Karpas-422 (cell line): ENCODE measurements around the gene AFF4. TPM values are rescaled to one million over a fixed set of nuclear protein-coding genes. Genes with fewer than 3 reads are reported as not detected.
A peak's percentile ranks its signal among the peaks of the same experiment; 100 is the strongest.
"Not testable (repeated sequence)": the region's sequence is repeated elsewhere in the genome, so short reads cannot be mapped to it uniquely, and the experiment has no call there.

ENCODE experiments used
- DNase-seq: peaks from one replicate; pipeline ENCODE4 v3.0.0-alpha.2; 2015
- H2AFZ ChIP-seq: fragments of 200-600 bp; sonication (generic); 2 replicates; pipeline ENCODE4 v1.6.1; 2014; ENCODE audit warnings: antibody characterized with exemption, low read length, mixed read lengths
- H3K27ac ChIP-seq: fragments of 200-600 bp; sonication (generic); 2 replicates; pipeline ENCODE4 v1.5.1; 2014; ENCODE audit warnings: mild to moderate bottlenecking, low read length, moderate library complexity
- H3K27me3 ChIP-seq: fragments of 200-600 bp; sonication (generic); 2 replicates; pipeline ENCODE4 v1.6.1; 2014; ENCODE audit warnings: low read length, mixed read lengths
- H3K36me3 ChIP-seq: fragments of 200-600 bp; sonication (generic); 2 replicates; pipeline ENCODE4 v1.6.1; 2014; ENCODE audit warnings: low read length, mixed read lengths; ENCODE audit not compliant: insufficient read depth
- H3K4me1 ChIP-seq: fragments of 200-600 bp; sonication (generic); 2 replicates; pipeline ENCODE4 v1.6.1; 2014; ENCODE audit warnings: mild to moderate bottlenecking, low read length, mixed read lengths
- H3K4me2 ChIP-seq: fragments of 200-600 bp; sonication (generic); 2 replicates; pipeline ENCODE4 v1.6.1; 2014; ENCODE audit warnings: low read length, low read depth, mild to moderate bottlenecking; ENCODE audit not compliant: poor library complexity, severe bottlenecking
- H3K4me3 ChIP-seq: fragments of 200-600 bp; sonication (generic); 2 replicates; pipeline ENCODE4 v1.5.1; 2014; ENCODE audit warnings: mild to moderate bottlenecking, antibody characterized with exemption, low read length, mixed read lengths
- H3K79me2 ChIP-seq: fragments of 200-600 bp; sonication (generic); 2 replicates; pipeline ENCODE4 v1.6.1; 2014; ENCODE audit warnings: mild to moderate bottlenecking, low read length, mixed read lengths
- H3K9ac ChIP-seq: fragments of 200-600 bp; sonication (generic); 2 replicates; pipeline ENCODE4 v1.6.0; 2014; ENCODE audit warnings: low read length
- H3K9me2 ChIP-seq: fragments of 200-600 bp; sonication (generic), shearing (Covaris generic); replicated peaks from 2 replicates; pipeline ENCODE4 v1.6.0; 2014; ENCODE audit warnings: mild to moderate bottlenecking, low read length, moderate library complexity; ENCODE audit not compliant: insufficient read depth
- H3K9me3 ChIP-seq: fragments of 300-700, 200-600 bp; sonication (generic); 2 replicates; pipeline ENCODE4 v1.6.1; 2014; ENCODE audit warnings: low read length, mixed read lengths
- H4K20me1 ChIP-seq: fragments of 200-600 bp; sonication (generic); 2 replicates; pipeline ENCODE4 v1.6.1; 2014; ENCODE audit warnings: mild to moderate bottlenecking, antibody characterized with exemption, low read length, low read depth; ENCODE audit not compliant: insufficient read depth
- total RNA-seq: library from RNA; depleted of rRNA; stranded (reverse); fragments of >200 nt; shearing (Covaris generic); gene quantifications from 2 replicates; pipeline ENCODE4 v1.2.3, GENCODE V29; 2014; ENCODE audit warnings: low replicate concordance

The AFF4 gene
- total RNA-seq, 1 experiment from 2014 or later = 34.0 TPM

GRCh38 chr5:132868754-132869153, 94.7 kb downstream of the AFF4 start:
- H2AFZ ChIP-seq = no peak overlapping the region
- DNase-seq = no peak
- H3K27ac ChIP-seq = no peak overlapping the region
- peaks cover 25% of the 10 kb centered on the region for H3K79me2 ChIP-seq
- peaks cover 21% of the 10 kb centered on the region for H3K4me1 ChIP-seq
- H3K4me3 ChIP-seq = no peak overlapping the region
- no peaks in the 10 kb centered on the region for H3K9me3 ChIP-seq
- no peaks in the 10 kb centered on the region for H4K20me1 ChIP-seq
- peaks cover 22% of the 10 kb centered on the region; the same call in 1 of the 2 replicates for H3K36me3 ChIP-seq
- no peaks in the 10 kb centered on the region for H3K9me2 ChIP-seq
- H3K9ac ChIP-seq = no peak overlapping the region
- no peak overlapping the region for H3K4me2 ChIP-seq
- H3K27me3 ChIP-seq = no peaks in the 10 kb centered on the region

DNA sequence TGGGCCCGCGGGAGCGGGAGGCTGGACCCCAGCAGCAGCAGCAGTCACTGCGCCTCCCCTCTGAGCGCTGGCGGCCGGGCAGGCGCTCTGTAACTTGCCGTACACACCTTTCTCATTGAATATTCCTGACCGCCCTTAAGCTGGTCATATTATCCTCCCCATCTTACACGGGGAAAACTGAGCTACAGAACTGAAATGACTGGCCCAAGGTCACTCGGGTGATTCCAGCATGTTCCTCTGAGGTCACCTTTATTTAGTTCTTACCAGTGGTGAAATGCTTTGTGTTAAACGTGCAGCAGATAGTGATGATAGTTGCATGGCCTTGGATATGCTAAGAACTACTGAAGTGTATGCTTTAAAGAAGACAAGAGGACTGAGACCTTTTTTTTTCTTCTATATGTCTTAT, 96.4 kb downstream of the AFF4 start:
- Histone ChIP-seq H3K9me3 (no peaks in the 10 kb centered on the region), H3K79me2 (peaks cover 25% of the 10 kb centered on the region), H4K20me1 (no peaks in the 10 kb centered on the region), H3K36me3 (peaks cover 18% of the 10 kb centered on the region; the same call in 1 of the 2 replicates), H3K9me2 (no peaks in the 10 kb centered on the region), H2AFZ (no peak overlapping the region), H3K27me3 (no peaks in the 10 kb centered on the region), H3K4me2 (peak overlapping the region; percentile 86), H3K4me1 (peaks cover 21% of the 10 kb centered on the region), H3K27ac (peak overlapping the region; percentile 4; the same call in 1 of the 2 replicates), H3K9ac (peak overlapping the region; percentile 88), H3K4me3 (peak overlapping the region; percentile 87)
- no peak for DNase-seq

- H3K36me3 ChIP-seq = peaks cover 18% of the 10 kb centered on the region; the same call in 1 of the 2 replicates
- peak within 1 kb of the TSS; percentile 88 for H3K9ac ChIP-seq
- H2AFZ ChIP-seq = peak within 1 kb of the TSS; percentile 58; the same call in 1 of the 2 replicates
- no peaks in the 10 kb centered on the region for H3K27me3 ChIP-seq
- H3K4me2 ChIP-seq = peak within 1 kb of the TSS; percentile 86
- no peaks in the 10 kb centered on the region for H3K9me2 ChIP-seq
- H3K4me1 ChIP-seq = peaks cover 21% of the 10 kb centered on the region
- DNase-seq = peak; percentile 99
- H3K9me3 ChIP-seq = no peaks in the 10 kb centered on the region
- peaks cover 25% of the 10 kb centered on the region for H3K79me2 ChIP-seq
- H3K4me3 ChIP-seq = peak within 1 kb of the TSS; percentile 87
- H3K27ac ChIP-seq = peak within 1 kb of the TSS; percentile 4; the same call in 1 of the 2 replicates
- H4K20me1 ChIP-seq = no peaks in the 10 kb centered on the region
Observed at GRCh38 chr5:132866342-132867045, 96.9 kb downstream of the AFF4 start, which contains the start of the genes GDF9 and UQCRQ. GDF9 (minus strand) TSS chr5:132866469; CDS start chr5:132864533, 1,936 bp downstream. UQCRQ (plus strand) TSS chr5:132866642; CDS start chr5:132866882, 240 bp downstream.

DNA sequence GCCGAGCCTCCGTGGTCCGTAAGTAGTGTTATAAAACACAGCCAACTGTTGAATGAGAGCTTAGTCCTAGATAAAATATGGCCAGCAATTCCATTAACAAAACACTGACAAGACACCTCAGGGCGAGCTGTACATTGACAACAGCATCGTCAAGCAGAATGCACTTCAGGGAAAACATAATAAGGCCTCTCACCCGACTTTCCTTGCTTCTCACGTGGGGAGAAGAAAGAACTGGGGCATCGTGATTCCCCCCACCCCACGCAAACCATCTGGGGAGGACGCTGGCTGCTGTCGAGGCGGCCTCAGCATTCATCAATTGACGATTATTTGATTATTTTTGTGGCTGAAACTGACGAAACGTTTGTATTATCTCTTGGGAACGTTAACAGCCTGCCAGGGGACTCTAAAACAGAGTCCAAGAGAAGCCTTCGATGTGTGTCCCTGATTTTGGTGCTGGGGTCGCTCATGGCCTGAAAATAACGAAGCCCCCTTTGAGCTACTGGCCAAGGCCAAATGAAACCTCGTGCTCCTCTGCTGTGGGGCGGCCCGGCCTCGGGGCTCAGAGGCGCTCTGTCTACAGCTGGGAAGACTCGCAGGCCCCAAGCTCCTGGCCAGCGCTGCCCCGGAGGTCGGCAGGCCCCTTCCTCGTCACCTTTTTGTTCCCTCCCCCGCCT, 97.6 kb downstream of the AFF4 start:
- H3K4me3 ChIP-seq = peak overlapping the region; percentile 87
- no peaks in the 10 kb centered on the region for H3K9me2 ChIP-seq
- H3K79me2 ChIP-seq = peaks cover 25% of the 10 kb centered on the region
- no peak overlapping the region for H3K27ac ChIP-seq
- DNase-seq = no peak
- no peaks in the 10 kb centered on the region for H3K27me3 ChIP-seq
- peak overlapping the region; percentile 88 for H3K9ac ChIP-seq
- H3K9me3 ChIP-seq = no peaks in the 10 kb centered on the region
- peak overlapping the region; percentile 86 for H3K4me2 ChIP-seq
- no peaks in the 10 kb centered on the region for H4K20me1 ChIP-seq
- peak overlapping the region; percentile 58; the same call in 1 of the 2 replicates for H2AFZ ChIP-seq
- peaks cover 21% of the 10 kb centered on the region for H3K4me1 ChIP-seq
- H3K36me3 ChIP-seq = peaks cover 16% of the 10 kb centered on the region; the same call in 1 of the 2 replicates

DNA sequence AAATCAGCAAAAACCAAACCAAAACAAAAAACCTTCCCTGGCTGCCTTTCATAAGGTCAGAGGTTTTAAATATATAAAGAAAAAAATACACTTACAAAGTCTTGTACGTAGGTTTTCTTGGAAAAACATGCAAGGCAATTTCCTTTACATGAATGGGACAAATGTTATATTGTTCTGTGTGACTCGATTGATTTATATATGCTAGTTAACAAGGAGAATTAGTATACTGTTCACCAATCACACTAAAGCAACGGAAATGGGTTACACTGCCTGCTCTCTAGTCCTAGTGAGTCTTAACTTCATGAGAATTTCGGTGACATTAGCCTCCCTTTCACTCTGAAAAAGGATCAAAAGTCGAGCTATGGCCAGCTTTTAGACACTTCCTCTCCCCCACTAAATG, 102.7 kb downstream of the AFF4 start:
- no peaks in the 10 kb centered on the region for H4K20me1 ChIP-seq
- H3K9me2 ChIP-seq = no peaks in the 10 kb centered on the region
- H3K4me2 ChIP-seq = no peak overlapping the region
- H3K79me2 ChIP-seq = no peaks in the 10 kb centered on the region
- H3K27ac ChIP-seq = no peak overlapping the region
- H3K4me3 ChIP-seq = no peak overlapping the region
- H3K27me3 ChIP-seq = no peaks in the 10 kb centered on the region
- H2AFZ ChIP-seq = no peak overlapping the region
- no peak for DNase-seq
- H3K9ac ChIP-seq = no peak overlapping the region
- H3K36me3 ChIP-seq = no peaks in the 10 kb centered on the region
- peaks cover 10% of the 10 kb centered on the region for H3K4me1 ChIP-seq
- H3K9me3 ChIP-seq = no peaks in the 10 kb centered on the region

- Histone ChIP-seq H3K4me3 (no peak overlapping the region), H3K27me3 (no peaks in the 10 kb centered on the region), H3K4me2 (no peak overlapping the region), H2AFZ (no peak overlapping the region), H3K4me1 (peaks cover 6% of the 10 kb centered on the region), H3K9me3 (no peaks in the 10 kb centered on the region), H3K9ac (no peak overlapping the region), H3K36me3 (no peaks in the 10 kb centered on the region), H3K79me2 (no peaks in the 10 kb centered on the region), H3K9me2 (no peaks in the 10 kb centered on the region), H3K27ac (no peak overlapping the region), H4K20me1 (no peaks in the 10 kb centered on the region)
- DNase-seq = no peak
Observed at GRCh38 chr5:132859889-132860437, 103.5 kb downstream of the AFF4 start.

DNA sequence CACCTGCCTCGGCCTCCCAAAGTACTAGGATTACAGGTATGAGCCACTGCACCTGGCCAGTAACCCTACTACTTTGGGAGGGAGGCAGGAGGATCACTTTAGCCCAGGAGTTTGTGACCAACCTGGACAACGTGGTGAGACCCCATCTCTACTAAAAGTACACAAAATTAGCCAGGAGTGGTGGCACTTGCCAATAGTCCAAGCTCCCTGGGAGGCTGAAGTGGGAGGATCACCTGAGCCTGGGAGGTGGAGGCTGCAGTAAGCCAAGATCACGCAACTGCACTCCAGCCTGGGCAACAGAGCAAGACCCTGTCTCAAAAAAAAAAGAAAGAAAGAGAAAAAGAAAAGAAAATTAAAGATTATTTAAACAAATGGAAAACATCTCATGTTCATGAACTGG, 107.4 kb downstream of the AFF4 start:
- Histone ChIP-seq H3K4me1 (peaks cover 6% of the 10 kb centered on the region), H4K20me1 (no peaks in the 10 kb centered on the region), H3K9me2 (no peaks in the 10 kb centered on the region), H3K4me3 (no peak overlapping the region), H3K9ac (no peak overlapping the region), H3K9me3 (no peaks in the 10 kb centered on the region), H2AFZ (no peak overlapping the region), H3K36me3 (no peaks in the 10 kb centered on the region), H3K79me2 (no peaks in the 10 kb centered on the region), H3K4me2 (no peak overlapping the region), H3K27ac (no peak overlapping the region), H3K27me3 (no peaks in the 10 kb centered on the region)
- DNase-seq = no peak

- H3K4me3 ChIP-seq, H3K36me3 ChIP-seq, H3K4me2 ChIP-seq, H3K9me2 ChIP-seq, DNase-seq, H3K27ac ChIP-seq, H3K9ac ChIP-seq, H3K9me3 ChIP-seq, H3K27me3 ChIP-seq, H4K20me1 ChIP-seq, H2AFZ ChIP-seq, H3K79me2 ChIP-seq, H3K4me1 ChIP-seq: not testable (repeated sequence)
Observed at GRCh38 chr5:132854992-132855391, 108.4 kb downstream of the AFF4 start.
